CD4-positive, alpha-beta T cell (primary cell): ENCODE data around the gene NPM1. TPM values are rescaled to one million over a fixed set of nuclear protein-coding genes. Genes with fewer than 3 reads are reported as not detected.

Experiments used
- ATAC-seq: fragments of 200-7000 bp; cut with Tn5 transposase; one replicate; pipeline ENCODE4 v1.10.0; 2022; ENCODE audit warnings: mild to moderate bottlenecking; ENCODE audit not compliant: poor library complexity
- CTCF ChIA-PET: fragments of 350-600 bp; sonication (Branson Sonifier 250); formaldehyde crosslinking; loops from one replicate; lab custom pipeline; 2021; ENCODE audit warnings: antibody characterized with exemption, inconsistent platforms; lab: Charles Lee
- POLR2A ChIA-PET: fragments of 350-600 bp; sonication (Branson Sonifier 250); formaldehyde crosslinking; loops from one replicate; lab custom pipeline; 2021; ENCODE audit warnings: antibody characterized with exemption, inconsistent platforms; lab: Charles Lee
- DNase-seq, 14 experiments: peaks; one replicate each; pipeline ENCODE4 v3.0.0-alpha.2; 2013 to 2020; ENCODE audit warnings: mixed read lengths in 2 of 14
- H3K27ac ChIP-seq, 2 donors: one replicate each; pipeline versions ENCODE4 v1.5.1 to v1.7.0; 2013; ENCODE audit warnings: low read length in 2 of 2, low read depth in 1 of 2, mild to moderate bottlenecking in 1 of 2
- H3K27me3 ChIP-seq, 2 experiments: 1 replicate in 1 of 2; 2 replicates in 1 of 2; pipeline versions ENCODE4 v1.6.1 to v1.7.0; 2013; ENCODE audit warnings: low read length in 2 of 2, control low read depth in 1 of 2, mild to moderate bottlenecking in 1 of 2, moderate library complexity in 1 of 2; ENCODE audit not compliant: insufficient read depth in 2 of 2, control insufficient read depth in 1 of 2
- H3K36me3 ChIP-seq: one replicate; pipeline ENCODE4 v1.6.1; 2013; ENCODE audit warnings: low read length, control low read depth; ENCODE audit not compliant: insufficient read depth
- H3K4me1 ChIP-seq: one replicate; pipeline ENCODE4 v1.6.1; 2013; ENCODE audit warnings: low read length, control low read depth; ENCODE audit not compliant: insufficient read depth
- H3K4me3 ChIP-seq: one replicate; pipeline ENCODE4 v1.5.1; 2013; ENCODE audit warnings: mild to moderate bottlenecking, low read length, moderate library complexity
- H3K9me3 ChIP-seq, 2 experiments: 1 replicate in 1 of 2; 2 replicates in 1 of 2; pipeline versions ENCODE4 v1.6.1 to v1.7.0; 2013; ENCODE audit warnings: low read length in 2 of 2, mild to moderate bottlenecking in 2 of 2, control low read depth in 1 of 2, moderate library complexity in 1 of 2; ENCODE audit not compliant: control insufficient read depth in 1 of 2, insufficient read depth in 1 of 2
- H3K27ac Mint-ChIP-seq: one replicate; pipeline ENCODE4 v1.8.0; 2020; ENCODE audit warnings: mixed read lengths
- H3K27me3 Mint-ChIP-seq: one replicate; pipeline ENCODE4 v1.8.0; 2021; ENCODE audit warnings: mixed read lengths
- H3K36me3 Mint-ChIP-seq: one replicate; pipeline ENCODE4 v1.8.0; 2021; ENCODE audit warnings: low read depth, mixed read lengths
- H3K4me1 Mint-ChIP-seq: one replicate; pipeline ENCODE4 v1.8.0; 2021; ENCODE audit warnings: low read depth, mixed read lengths
- H3K4me3 Mint-ChIP-seq: one replicate; pipeline ENCODE4 v1.8.0; 2020; ENCODE audit warnings: mild to moderate bottlenecking, mixed read lengths
- H3K9me3 Mint-ChIP-seq: one replicate; pipeline ENCODE4 v1.8.0; 2020; ENCODE audit warnings: mixed read lengths
- CTCF ChIP-seq: fragments of 200-600 bp; IDR thresholded peaks from one replicate; pipeline ENCODE4 v1.8.0; 2022; ENCODE audit warnings: antibody characterized with exemption, mild to moderate bottlenecking
- intact Hi-C, 2 experiments: fragments of 100-400 bp; cut with DNase I in 1 of 2; cut with micrococcal nuclease in 1 of 2; formaldehyde crosslinking; loops; one replicate each; pipeline versions ENCODE4 v1.15.1 to v1.9.0; 2023 to 2025; cut with DNase I, micrococcal nuclease
- total RNA-seq, 174 experiments: library from RNA in 2 of 174; stranded (reverse) in 2 of 174; gene quantifications; one replicate each; pipeline ENCODE4 v1.2.3 and lab custom pipeline; 2021 to 2026

NPM1 gene
- total RNA-seq, 2 experiments from 2014 or later, result 1,243 to 1,379 TPM

DNA sequence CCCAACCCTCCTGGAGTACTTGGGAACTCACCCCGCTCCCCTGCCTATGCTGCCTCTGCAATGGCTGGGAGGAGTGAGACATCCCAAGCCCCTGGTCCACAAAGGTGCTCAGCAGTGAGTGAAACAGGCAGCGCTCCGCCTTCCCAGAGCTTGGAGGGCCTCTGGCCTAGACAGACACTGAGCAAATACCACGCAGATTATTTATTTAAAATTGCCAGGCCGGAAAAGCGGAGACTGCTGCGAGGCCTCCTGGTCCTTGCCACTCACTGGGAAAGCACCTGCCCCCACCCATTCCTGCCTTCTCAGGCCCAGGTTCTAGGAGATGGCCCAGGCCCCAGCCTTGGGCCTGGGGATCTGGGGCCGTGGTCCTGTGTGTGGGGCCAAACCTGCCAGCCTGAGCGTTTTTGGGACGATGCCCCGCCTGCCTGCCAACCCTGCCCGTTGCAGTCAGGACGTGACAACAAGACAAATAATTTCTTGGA is 49.2 kb downstream of the NPM1 start:
- Histone ChIP-seq H3K4me1 (no peaks in the 10 kb centered on the region), H3K27me3 (no peaks in the 10 kb centered on the region), H3K4me3 (no peak overlapping the region), H3K9me3 (no peaks in the 10 kb centered on the region), H3K36me3 (no peaks in the 10 kb centered on the region), H3K27ac (no peak overlapping the region)
- Mint-ChIP-seq H3K27ac (no peak overlapping the region), H3K9me3 (no peaks in the 10 kb centered on the region), H3K36me3 (no peaks in the 10 kb centered on the region), H3K4me3 (no peak overlapping the region), H3K4me1 (no peaks in the 10 kb centered on the region), H3K27me3 (no peaks in the 10 kb centered on the region)
- CTCF ChIA-PET, result no interaction called here
- no peak for TF ChIP-seq CTCF
- POLR2A ChIA-PET, result no interaction called here
- intact Hi-C loops, result no loop called here
- no peak for ATAC-seq
- DNase-seq, result no peak

GRCh38 chr5:171437286-171437821 is 49.7 kb downstream of the NPM1 start:
- no peak overlapping the region for H3K27ac Mint-ChIP-seq
- no peak overlapping the region for H3K4me3 Mint-ChIP-seq
- H3K9me3 Mint-ChIP-seq, result no peaks in the 10 kb centered on the region
- Histone ChIP-seq H3K4me3 (no peak overlapping the region), H3K4me1 (no peaks in the 10 kb centered on the region), H3K36me3 (no peaks in the 10 kb centered on the region), H3K27ac (no peak overlapping the region), H3K27me3 (no peaks in the 10 kb centered on the region), H3K9me3 (no peaks in the 10 kb centered on the region)
- DNase-seq, result no peak
- no peaks in the 10 kb centered on the region for H3K36me3 Mint-ChIP-seq
- ATAC-seq, result no peak
- H3K4me1 Mint-ChIP-seq, result no peaks in the 10 kb centered on the region
- H3K27me3 Mint-ChIP-seq, result no peaks in the 10 kb centered on the region
- POLR2A ChIA-PET, result no interaction called here
- no peak for TF ChIP-seq CTCF
- CTCF ChIA-PET, result no interaction called here
- intact Hi-C loops, result no loop called here

- TF ChIP-seq CTCF, result no peak
- Histone ChIP-seq H3K4me3 (no peak overlapping the region), H3K4me1 (no peaks in the 10 kb centered on the region), H3K36me3 (no peaks in the 10 kb centered on the region), H3K9me3 (no peaks in the 10 kb centered on the region), H3K27me3 (no peaks in the 10 kb centered on the region), H3K27ac (no peak overlapping the region)
- Mint-ChIP-seq H3K4me1 (no peaks in the 10 kb centered on the region), H3K9me3 (no peaks in the 10 kb centered on the region), H3K4me3 (no peak overlapping the region), H3K27ac (no peak overlapping the region), H3K36me3 (no peaks in the 10 kb centered on the region), H3K27me3 (no peaks in the 10 kb centered on the region)
- ChIA-PET CTCF (no interaction called here), POLR2A (no interaction called here)
- intact Hi-C loops, result no loop called here
- ATAC-seq, result no peak
- no peak for DNase-seq
Observed at GRCh38 chr5:171438738-171439137, 51.1 kb downstream of the NPM1 start.
